Endothelial cell of umbilical vein (primary cell): ENCODE data around the gene FRMD4A.

Experiments
- CTCF ChIP-seq, 2 donors: IDR thresholded peaks; 1 replicate in 1 of 2; 2 replicates in 1 of 2; pipeline ENCODE4 v1.5.1; 2011; ENCODE audit warnings: low read length in 2 of 2, mild to moderate bottlenecking in 2 of 2, moderate library complexity in 2 of 2, control low read depth in 1 of 2, inconsistent platforms in 1 of 2, low read depth in 1 of 2; ENCODE audit not compliant: insufficient read depth in 1 of 2; ENCODE audit errors: extremely low read depth in 1 of 2
- EZH2 ChIP-seq: IDR thresholded peaks from 2 replicates; pipeline ENCODE4 v1.6.1; 2012; ENCODE audit warnings: borderline replicate concordance, low read depth, mild to moderate bottlenecking, moderate library complexity, low read length, inconsistent platforms; ENCODE audit not compliant: severe bottlenecking
- POLR2A ChIP-seq: IDR thresholded peaks from 2 replicates; pipeline ENCODE4 v1.6.1; 2012; ENCODE audit warnings: low read depth, mild to moderate bottlenecking, control low read depth, low read length

DNA sequence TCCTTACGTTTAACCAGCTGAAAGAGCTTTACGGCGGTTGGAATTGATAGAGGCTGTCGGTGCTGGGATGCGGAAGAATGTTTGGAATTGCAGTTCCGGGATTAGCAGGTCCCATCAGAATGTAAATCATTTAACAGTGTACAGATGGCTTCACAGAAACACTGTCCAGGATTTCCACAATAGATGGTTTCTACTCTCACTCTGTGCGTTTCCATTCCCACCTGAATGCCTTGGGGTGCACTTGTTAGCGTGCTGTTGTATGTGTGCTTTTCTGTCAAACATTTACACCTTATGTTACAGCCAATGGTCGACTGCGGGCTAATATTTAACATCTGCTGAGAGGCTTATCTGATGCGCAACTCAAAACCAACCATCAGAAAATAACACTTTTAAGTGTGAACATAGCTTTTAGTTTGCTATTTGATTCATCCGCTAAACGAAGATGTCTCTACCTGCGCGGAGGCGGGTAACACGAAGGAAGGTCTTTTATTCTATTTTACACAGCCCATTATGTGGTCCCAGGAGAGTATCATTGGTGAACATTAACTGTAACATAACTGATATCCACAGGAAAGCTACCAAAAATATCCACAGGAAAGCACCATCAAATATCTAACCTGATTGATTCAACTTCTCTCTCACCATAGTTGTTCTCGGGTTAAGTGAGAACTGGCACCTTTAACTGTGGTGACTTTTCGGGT is 564.9 kb downstream of the FRMD4A start:
- TF ChIP-seq EZH2 (no peak), POLR2A (no peak), CTCF (IDR thresholded peaks at IDR 0.05; ENCODE audit: extremely low read depth in 1 of 2, insufficient read depth in 1 of 2, low read depth in 1 of 2, low read length in 2 of 2) (no peak)
